SK-N-MC (cell line): ENCODE measurements around the gene RPA3.

ENCODE experiments used
- EZH2 ChIP-seq: fragments of 200-600 bp; sonication (generic); IDR thresholded peaks from one replicate; pipeline ENCODE4 v1.6.1; 2017; ENCODE audit warnings: antibody characterized with exemption
- FOXP2 ChIP-seq: optimal IDR thresholded peaks from 2 replicates; pipeline ENCODE3; 2011; ENCODE audit warnings: mild to moderate bottlenecking, moderate library complexity; ENCODE audit not compliant: insufficient read depth; ENCODE audit errors: extremely low read length, control extremely low read depth
- POLR2AphosphoS5 ChIP-seq: IDR thresholded peaks from 2 replicates; pipeline ENCODE4 v1.6.1; 2012; ENCODE audit warnings: mild to moderate bottlenecking, low read depth, low read length, borderline replicate concordance

DNA sequence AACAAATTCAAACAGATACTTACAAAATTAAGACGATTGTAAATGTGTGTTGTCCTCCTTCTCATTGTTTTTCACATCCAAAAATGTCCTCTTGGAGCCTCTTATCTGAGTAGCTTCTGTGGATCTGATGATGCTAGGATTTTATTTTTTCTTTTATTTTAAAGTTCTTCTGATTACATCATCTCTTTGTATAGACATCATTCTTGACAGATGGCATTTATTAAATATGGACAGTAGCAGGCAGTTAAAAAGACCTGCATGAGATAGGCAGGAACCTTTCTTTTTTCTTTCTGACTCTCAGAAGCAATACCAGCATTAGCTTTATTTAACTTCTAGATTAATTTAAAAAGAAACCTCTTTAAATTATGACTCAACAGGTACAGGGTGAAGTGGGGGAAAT is at the start of gene RPA3:
- no peak for TF ChIP-seq POLR2AphosphoS5
- no peak for TF ChIP-seq EZH2
- no peak for TF ChIP-seq FOXP2
